Measurements from ENCODE around the gene APMAP.
"Not testable (repeated sequence)": the region's sequence is repeated elsewhere in the genome, so short reads cannot be mapped to it uniquely, and the experiment has no call there.

APMAP gene

DNA sequence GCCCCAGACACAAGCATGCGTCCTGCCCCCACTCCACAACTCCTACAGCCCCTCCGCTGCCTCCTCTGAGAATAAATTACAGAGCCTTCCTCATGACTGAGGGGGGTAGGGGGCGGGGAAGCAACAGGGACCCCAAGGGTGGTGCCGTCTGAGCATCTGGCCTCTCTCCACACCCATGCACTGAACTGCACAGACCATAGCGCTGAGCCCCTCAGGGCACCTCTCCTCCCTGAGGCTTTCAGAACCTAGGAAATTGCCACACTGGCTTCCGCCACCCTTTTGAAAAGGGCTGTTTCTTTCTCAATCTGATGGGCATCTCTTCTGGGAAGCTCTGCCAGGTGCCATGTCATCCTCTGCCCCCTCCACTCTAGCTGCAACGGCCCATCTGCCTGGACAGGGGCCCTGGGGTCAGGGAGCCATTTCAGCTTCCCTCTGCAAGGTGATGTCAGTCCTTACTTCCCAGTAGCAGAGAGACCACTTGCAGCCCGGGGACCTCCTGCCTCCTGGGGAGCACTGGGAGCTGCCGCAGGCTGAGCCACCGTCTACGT, 40.9 kb downstream of the APMAP start:
- no peak for DNase-seq (ENCODE audit: low spot score)

DNA sequence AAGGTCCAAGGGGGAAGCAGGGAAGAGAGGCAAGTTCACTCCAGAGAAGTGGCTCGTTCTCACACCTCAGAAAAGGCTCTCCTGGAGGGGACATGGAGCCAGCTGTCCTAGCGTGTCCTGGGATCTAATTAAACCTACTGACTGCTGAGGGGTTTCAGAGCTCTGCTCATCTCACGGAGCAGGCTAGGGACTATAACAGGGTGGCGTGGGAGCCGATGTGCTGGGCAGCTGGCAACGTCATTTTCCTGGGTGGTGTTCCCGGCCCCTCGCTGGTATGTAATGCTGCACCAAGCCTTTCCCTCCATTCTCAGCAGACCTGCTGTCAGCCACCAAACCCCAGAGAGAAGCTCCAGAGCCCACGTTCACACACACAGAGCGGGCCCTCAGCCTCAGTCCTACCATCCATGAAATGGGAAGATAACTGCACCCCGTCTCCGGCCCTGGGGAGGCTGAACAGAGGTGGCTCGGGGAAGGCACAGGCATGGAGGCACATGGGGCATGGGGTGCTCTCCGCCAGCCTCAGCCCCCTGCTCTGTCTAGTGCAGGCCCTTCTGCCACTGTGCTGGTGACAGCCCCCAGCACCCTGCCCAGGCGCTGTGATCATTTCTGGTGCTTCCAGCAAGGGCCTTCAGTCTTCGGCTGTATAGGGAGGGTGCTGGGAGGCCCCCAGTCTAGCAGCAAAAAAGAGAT, 41.6 kb downstream of the APMAP start:
- no peak for DNase-seq (ENCODE audit: low spot score)

DNA sequence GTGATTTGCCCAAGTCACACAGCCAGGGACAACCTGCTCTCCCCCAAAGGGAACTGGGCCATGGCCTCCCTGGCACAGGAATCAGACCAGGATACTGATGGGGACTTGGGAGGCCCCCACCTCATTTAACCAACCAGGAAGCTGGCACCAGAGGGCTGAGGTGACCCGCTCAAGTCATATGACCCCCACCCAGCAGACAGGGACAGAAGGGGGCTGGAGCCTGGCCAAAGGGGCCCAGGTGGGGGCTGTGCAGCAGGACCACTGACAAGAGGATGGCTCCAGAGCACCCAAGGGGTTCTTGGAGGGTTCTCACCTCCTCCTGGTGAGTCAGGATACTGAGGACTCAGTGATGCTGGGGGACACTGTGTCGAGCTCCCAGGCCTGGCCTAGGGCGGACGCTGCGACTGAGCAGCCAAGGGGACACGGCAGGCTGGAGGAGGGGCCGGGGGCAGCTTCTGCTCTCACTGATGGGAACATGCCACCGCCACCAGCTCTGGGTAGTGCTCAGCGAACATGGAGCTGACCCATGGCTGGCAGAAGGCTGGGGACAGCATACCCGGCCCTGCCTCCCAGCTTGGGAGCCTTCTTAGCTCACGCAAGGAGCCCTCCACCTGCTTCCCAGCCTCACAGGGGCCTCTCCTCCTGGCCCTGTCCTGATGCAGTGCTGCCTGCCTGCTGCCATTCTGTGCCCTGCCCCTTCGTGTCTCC, 42.3 kb downstream of the APMAP start:
- no peak for DNase-seq (ENCODE audit: low spot score)

DNA sequence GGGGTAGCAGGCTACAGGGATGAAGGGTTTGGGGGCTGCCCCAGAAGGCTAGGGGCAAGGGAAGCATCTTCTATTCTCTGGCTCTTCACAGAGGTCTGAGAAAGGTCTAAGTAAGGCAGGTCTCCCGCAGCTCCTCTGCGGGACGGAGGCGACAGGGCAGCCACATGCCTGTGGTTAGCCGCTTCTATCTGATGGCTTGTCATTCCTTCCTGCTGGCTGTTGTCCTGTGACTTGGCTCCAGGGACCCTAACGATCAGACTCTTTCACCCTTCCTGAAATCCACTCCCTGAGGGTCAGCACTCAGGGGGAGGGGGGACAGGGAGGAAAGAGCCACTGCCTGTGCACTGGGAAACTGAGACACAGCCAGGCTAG, 42.8 kb downstream of the APMAP start:
- DNase-seq (ENCODE audit: low spot score): no peak

DNA sequence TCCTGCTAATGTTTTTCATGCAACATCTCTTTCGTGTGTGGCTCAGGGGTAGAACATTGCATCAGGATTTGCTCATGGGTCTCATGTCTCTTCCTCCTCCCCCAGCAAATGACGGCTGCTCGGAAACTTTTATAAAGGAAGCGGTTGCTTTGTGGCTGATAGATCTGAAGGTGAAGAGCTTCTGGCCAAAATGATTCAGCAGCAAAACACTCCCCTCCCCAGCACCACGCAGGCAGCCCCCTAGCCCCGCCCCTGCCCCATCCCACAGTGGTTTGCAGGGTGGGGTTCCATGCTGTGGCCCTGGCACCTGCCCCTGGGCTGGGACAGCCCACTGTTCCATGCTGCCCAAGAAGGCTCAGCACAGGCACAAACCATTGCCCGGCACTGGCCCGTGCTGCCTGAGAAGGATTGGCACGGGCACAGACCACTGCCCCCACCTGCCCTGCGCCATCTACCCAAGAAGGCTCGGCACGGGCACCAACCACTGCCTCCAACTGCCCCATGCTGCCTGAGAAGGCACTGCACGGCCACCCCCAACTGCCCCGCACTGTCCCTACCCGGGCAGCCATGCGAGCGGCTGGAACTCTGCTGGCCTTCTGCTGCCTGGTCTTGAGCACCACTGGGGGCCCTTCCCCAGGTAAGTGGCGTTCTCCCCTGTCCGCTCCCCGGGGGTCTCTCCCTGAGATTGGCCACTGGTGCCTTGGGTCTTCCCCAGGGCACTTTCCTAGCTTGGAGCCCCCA, 43.4 kb downstream of the APMAP start, which contains the start of gene CST7:
Gene CST7, plus strand, starts transcription at position 331 of the 741 bp plus-strand sequence. Its CDS starts 237 bp downstream, at position 568.
- no peak for DNase-seq (ENCODE audit: low spot score)

DNA sequence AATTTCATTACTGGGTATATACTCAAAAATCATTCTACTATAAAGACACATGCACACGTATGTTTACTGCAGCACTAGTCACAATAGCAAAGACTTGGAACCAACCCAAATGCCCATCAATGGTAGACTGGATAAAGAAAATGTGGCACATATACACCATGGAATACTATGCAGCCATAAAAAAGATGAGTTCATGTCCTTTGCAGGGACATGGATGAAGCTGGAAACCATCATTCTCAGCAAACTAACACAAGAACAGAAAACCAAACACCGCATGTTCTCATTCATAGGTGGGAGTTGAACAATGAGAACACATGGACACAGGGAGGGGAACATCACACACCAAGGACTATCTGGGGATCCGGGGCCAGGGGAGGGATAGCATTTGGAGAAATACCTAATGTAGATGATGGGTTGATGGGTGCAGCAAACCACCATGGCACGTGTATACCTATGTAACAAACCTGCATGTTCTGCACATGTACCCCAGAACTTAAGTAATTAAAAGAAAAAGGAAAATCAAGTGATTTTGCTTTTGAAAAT, 44.1 kb downstream of the APMAP start:
- DNase-seq (ENCODE audit: low spot score): not testable (repeated sequence)

DNA sequence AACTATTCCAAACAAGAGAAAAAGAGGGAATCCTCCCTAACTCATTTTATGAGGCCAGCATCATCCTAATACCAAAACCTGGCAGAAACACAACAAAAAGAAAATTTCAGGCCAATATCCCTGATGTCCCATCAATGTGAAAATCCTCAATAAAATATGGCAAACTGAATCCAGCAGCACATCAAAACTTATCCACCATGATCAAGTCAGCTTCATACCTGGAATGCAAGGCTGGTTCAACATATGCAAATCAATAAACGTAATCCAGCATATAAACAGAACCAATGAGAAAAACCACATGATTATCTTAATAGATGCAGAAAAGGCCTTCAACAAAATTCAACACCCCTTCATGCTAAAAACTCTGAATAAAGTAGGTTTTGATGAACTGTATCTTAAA, 46.2 kb downstream of the APMAP start:
- DNase-seq (ENCODE audit: low spot score): not testable (repeated sequence)

DNA sequence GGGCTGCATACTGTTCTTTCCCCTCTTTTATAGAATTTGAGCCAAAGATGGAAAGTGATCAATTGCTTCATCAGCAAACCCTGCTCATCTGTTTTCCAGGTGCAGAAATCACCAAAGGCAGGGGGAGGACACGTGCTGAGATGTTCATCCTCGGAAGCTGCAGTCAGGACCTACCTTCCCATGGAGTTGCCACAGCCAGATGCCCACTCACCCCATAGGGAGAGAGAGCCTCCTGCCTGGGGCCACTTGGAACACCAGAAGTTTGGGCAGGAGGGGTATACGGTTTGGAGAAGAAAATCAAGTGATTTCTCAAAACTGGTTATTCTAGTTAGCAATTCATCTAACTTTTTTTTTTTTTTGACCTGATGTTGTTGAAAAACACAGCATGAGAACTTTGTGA, 48.8 kb downstream of the APMAP start:
- no peak for DNase-seq (ENCODE audit: low spot score)

DNA sequence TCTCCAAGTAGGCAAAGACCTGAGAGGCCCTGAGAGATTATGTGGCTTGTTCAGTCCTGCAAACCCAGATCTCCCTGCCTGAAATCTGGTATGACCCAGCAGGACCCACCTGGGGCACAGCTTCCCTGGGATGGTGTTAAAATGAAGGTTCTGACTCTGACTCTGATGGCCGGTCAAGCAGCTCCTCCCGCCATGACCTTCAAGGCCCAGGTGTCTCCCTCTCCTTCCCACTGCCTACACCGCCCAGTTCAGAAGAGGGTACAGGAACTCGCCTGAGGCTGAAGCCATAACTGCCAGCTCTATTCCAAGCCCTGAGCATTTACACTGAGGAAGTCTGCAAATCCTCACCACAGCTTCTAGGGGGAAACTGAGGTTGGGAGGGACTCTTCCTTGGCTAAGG, 49.4 kb downstream of the APMAP start:
- no peak for DNase-seq (ENCODE audit: low spot score)

DNA sequence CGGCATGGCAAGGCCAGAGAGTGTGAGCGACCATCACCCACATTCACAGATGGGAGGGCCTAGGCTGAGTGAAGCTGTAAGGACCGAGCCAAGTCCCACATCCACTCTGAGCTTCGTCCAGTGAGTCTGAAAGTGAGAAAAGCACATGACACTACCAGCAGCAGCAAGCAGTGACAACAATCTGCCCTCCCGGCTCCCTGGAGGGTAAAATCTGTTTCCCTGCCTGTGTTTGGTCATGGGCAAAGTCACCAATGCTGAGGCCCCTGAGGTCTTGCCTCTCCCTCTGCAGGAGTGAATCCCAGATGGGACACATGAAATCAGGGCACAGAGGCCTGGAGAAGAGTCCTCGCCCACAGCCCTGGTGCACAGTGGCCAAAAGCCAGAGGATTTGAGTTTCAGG, 49.9 kb downstream of the APMAP start:
- no peak for DNase-seq (ENCODE audit: low spot score)

DNA sequence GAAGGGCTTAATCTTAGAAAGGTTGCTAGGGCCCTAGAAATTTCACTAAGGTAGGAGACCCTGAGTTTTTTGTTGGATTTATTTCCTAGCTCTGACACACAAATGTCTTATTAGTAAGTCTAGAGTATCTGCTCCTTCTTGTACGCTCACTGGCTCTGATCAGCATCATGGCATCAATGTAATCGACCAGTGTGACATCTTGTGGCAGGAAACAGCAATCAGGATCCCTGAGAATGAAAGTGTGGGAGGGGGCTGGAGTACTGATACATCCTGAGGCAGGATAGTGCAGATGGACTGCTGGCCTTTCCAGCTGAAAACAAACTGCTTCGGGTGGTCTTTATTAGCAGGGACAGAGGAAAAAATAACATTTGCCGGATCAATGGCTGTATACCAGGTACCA, 53.5 kb downstream of the APMAP start:
- no peak for DNase-seq (ENCODE audit: low spot score)

DNA sequence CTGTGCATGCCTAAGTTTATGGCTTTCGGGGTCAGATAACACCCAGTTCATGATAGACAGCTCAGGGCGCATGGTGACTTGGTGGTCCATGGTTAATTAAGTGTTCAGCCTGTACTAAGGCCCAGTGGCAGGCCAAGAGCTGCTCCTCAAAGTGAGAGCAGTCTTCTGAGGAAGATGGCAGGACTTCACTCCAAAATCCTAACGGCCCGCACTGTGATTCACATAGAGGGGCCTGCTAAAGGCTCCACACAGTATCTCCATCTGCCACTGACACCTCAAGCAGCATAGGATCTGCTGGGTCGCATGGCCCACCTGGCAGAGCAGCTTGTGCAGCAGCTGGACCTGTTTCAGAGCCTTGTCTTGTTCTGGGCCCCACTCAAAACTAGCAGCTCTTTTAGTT, 54.1 kb downstream of the APMAP start:
- DNase-seq (ENCODE audit: low spot score): no peak

DNA sequence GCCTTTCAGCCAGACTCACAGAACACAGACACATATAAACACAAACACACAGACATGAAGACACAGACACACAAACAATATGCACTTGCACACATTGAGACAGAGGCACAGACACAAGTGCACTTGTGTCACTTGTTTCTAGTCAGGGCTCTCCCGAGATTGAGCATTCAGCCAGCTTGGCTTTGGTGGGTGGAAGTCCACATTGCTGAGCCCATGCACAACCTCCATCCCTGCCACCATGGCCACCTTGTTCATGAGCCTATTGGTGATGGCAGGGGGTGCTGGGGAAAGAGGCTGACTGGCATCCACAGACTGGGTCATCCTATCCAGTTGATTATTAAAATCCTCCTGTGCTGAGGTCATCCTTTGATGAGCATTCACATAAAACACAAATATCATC, 55.0 kb downstream of the APMAP start:
- no peak for DNase-seq (ENCODE audit: low spot score)

DNA sequence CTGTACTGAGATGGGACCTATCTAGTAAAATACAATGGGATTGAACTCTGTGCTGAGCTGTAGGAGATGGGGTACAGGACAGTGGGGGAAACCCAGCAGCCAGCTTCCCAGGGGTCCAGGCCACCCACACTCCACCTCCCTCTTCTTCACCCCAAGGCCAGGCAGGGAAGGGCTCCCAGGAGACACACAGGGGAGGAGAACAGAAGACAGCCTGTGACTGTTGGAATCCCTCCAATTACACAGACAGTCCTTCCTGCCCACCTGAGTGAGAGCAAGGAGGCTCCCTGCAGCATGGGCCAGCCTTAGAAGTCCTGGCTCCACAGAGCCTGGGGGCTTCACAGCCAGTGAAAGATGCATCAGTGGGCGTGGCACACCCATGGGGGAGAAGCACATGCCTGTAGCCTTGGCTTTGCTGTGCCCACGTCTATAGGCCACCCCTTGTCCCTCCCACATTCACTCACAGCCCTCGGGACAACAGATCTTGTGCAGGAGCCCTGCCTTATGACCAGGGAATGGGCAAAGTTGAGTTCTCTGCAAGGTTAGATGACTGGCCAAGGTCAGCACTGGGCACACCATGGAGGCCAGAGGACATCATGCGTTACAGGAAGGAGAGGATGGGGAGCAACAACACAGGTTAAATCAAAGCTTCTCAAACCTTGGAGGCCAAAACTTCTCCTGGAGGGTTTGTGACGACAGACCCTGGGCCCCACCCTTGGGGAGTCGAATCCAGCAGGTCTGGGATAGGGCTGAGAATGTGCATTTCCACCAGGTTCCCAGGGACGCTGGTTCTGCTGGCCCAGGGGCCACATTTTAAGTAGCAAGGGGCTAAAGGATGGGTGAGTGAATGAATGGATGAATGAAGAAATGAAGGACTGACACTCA, 55.8 kb downstream of the APMAP start:
- DNase-seq (ENCODE audit: low spot score): no peak

DNA sequence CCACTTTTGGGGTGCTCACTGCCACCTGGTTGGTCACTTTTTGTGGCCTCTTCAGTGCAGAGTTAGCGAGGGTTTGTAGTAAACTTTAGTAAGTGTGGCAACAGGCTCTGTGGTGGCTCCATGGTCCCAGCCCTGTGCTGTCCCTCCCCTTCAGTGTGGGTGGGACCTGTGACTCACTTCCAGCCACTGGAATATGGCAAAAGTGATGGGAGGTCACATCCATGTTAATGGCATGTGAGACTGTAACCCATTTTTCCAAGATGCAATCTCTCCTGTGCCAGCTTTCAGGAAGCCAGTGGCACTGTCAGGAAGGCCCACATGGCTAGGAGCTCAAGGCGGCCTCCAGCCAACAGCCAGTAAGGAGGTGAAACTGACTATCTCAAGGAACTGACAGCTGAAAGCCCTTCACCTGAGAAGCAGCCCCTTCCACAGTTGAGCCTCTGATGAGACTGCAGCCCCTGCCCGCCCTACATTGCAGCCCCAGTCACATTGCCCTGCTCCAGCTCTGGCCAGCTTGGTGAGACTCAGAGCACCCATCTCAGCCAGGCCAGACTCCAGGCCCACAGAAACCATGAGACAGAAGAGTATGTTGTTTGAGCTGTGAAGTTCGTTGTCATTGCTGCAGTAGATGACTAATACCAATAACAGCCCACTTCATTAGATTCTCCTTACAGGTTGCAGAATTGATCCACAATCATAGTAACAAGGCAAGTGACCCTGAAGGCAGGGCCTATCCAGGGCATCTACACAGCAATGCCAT, 56.6 kb downstream of the APMAP start:
- DNase-seq (ENCODE audit: low spot score): no peak

DNA sequence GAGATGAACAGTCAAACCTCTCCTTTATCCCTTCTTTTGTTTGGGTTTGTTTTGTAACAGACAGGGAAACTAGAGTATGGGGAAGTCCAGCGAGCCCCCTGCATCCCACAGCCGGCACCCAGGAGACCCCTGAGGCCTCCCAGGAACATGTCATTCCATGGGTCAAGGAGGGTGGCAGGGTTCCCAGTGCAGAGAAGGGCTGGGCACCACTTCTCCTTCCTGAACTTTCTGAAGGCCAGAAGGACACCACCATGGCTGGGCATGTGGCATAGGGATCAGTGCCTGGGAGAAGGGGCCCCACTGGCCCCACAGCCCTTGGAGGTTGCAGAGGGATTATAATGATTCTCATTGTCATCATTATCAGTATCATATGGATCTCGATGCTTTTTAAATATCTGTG, 57.4 kb downstream of the APMAP start:
- DNase-seq (ENCODE audit: low spot score): no peak

DNA sequence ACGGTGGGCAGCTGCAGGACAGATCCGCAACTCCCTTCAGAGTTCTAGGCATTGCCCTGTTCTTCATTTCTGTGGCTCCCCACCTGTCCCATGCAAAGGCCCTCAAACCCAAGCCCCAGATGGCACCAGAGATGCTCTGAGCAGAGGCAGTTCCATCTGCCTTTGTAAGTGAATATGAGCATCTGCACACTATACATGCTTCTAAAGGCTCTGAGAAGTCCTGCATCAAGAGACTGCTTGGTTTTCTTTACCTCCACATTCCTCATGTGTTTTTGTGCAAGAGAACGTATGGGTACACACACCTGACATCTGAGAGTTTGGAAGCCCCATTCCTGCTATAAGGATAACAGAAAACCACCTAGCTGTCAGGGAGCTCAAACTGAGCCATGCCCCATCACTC, 57.8 kb downstream of the APMAP start:
- DNase-seq (ENCODE audit: low spot score): no peak

DNA sequence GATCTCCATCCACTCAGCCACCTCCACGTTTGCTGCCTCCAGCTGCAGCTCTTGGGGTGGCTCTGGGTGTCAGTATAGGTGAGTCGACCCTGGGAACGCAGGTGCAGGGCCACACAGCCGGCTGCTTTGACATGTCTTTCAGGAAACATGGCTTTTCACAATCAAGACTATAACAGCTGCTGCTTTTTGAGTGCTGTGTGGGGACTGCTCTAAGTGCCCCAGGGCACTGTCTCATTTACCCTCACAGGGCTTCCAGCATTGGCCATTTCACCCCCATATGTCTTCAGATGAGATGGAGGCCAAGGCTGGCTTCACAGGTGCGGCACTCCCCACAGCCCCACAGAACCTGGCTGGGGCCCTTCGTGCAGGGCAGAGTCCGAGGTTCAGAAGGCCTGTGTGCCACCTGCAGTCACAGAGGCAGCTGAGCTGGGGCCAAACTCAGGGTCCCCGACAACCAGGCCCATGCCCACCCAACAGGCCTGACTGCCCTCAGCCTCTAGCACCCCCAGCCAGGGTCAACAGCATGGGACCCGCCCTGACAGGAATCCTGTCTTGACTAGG, 58.4 kb downstream of the APMAP start:
- DNase-seq (ENCODE audit: low spot score): no peak

DNA sequence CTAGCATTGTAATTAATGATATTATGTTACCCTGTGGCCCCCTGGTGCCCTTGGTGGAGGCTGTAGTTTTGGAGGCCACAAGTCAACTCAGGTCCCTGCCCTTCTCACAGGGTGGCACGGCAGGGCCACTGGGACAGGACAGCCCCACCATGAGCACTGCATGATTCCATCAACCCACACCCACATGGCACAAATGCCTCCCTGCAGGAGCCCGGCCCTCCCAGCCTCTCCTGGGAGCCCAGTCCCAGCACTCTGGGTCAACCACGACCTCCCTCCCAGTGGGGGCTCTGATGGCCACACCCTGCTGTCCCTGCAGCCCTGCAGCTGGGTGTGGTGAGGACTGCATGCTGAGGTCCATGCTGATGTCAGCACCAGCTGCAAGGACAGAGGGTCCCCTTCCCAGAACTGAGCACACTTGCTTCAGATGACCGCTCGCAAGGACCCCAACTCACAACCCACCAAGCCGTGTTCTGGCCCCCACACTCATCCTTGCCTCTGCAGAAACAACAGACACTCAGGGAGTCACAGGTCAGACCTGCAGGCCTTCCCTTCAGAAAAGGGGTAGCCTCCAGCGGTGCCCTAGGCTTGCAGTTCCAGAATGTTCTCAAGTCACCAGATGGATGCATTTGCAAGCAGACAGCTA, 59.2 kb downstream of the APMAP start:
- DNase-seq (ENCODE audit: low spot score): no peak

DNA sequence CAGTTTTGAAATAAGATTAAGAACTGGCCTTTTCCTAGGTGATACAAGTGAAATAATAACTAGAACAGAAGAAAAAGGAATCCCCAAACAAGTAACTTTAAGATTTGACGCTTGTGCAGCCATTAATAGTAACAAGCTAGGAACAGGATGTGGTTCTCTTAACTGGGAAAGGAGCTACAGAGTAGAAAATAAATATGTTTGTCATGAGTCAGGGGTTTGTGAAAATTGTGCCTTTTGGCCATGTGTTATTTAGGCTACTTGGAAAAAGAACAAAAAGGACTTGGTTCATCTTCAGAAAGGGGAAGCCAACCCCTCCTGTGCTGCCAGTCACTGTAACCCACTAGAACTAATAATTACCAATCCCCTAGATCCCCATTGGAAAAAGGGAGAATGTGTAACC, 60.7 kb downstream of the APMAP start:
- not testable (repeated sequence) for DNase-seq (ENCODE audit: low spot score)

All from germinal center (tissue), 1 donor.